ENCODE results near the gene MACROD2.
A peak's percentile ranks its signal among the peaks of the same experiment; 100 is the strongest.

Gene MACROD2

GRCh38 chr20:14488756-14489479 lies 493.6 kb downstream of the MACROD2 start:
- peak; percentile 71 to 75 for DNase-seq

DNA sequence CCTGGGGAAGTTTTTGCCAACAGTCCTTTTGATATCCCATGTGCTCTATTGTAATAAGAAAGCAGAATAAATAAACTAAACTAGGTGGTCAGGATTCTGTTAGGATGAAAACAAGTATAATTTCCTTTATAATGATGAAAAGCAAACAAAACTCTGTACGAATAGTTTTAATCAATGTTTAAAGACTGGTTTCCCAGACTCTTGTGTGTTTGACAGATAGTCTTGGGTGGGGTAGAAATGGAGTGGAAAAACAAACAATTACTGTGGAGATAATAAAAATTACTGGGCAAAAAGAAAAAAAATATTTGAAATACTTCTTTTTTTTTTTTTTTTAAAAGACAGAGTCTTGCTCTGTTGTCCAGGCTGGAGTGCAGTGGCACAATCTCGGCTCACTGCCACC lies 494.2 kb downstream of the MACROD2 start:
- DNase-seq: no peak

DNA sequence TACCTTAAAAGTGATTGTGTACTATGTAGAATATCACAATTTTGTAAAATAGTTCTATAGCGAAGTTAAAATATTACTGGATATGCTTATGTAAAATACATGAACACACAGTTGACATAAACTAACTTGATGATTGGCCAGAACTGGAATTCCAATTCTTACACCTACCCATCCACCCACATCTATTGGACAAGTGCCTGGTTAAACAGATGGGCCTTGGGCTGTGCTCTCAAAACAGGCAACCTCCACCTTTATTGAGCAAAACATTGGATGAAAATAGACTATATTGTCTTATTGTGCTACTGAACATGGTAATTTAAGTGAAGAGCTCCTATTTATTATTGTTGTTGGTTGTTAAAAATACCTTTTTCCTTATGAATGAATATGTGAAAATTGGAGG lies 496.1 kb downstream of the MACROD2 start:
- DNase-seq: no peak

DNA sequence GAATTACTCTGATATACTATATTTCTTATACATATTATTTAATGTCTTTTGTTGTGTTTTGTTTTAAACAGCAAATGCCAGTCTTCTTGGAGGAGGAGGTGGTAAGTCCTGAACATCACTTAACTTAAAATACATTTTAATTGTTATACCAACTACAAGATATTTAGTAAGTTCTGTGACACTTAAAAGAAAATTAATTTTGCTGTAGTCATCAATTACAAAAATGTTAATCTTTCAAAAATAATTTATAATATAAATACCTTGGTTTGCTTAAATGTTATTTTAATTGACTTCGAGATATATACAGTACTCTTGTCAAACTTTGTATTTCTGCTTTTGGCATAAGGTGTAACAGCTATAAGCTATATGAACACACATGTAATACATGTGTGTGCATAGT lies 498.1 kb downstream of the MACROD2 start:
- no peak for DNase-seq

GRCh38 chr20:14494355-14494754 lies 499.0 kb downstream of the MACROD2 start:
- DNase-seq: no peak

DNA sequence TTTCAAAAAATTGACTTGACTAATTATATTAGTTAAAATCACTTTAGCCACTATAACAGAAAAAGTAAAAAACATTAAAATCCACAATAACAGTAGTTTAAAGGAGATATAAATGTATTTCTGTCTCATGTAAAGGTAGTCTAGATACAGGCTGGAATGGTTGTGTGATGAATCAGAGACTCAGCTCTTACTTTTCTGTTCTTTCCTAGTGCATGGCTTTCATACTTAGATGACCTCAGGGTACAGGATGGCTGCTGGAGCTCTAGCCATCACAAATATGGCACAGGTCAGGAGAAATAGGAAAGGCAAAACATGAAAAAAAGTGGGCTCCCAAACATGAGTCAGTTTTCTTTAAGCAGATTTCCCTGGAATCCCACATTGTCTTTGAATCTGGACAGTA lies 499.8 kb downstream of the MACROD2 start:
- DNase-seq: no peak

DNA sequence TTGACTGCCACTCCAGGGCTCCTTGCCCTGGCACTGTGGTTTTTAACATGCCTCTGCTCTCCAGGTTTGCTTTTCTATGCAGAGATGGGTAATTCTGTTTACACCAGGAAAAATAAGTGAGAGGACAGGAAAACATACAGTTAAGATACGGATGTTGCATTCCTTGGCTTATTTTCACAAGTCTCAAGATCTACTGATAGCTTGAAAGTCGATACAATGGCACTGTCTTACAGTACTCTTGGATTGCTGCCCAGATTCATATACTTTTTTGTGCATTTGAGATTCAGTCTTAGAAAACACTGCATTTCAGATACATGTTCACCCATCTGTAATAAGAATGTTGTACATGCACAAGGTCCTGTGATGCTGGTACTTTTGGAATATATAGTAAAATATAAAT lies 501.7 kb downstream of the MACROD2 start:
- DNase-seq: no peak

DNA sequence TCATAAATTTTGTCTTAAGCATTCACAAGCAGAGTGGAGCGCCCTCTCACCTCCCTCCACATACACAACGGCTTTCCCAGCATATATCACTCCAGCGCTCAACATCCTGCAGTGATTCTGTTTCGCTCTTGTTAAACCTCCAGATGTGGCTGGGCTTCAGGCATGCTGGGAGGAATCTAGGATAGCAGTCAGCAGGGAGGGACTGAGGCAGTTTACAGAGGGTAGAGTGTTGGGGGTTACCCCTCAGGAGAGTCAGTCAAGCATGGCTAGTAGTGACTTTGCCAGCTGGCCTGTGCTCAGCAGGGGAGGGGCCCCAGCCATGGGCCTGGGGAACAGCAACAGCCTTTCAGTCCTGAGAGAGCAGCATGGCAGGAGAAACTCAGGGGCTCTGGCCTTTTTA lies 503.5 kb downstream of the MACROD2 start:
- DNase-seq: peak in 1 of 2 experiments; percentile 62

GRCh38 chr20:14505476-14505875 lies 510.2 kb downstream of the MACROD2 start:
- DNase-seq: no peak

- no peak for DNase-seq
Measured at GRCh38 chr20:14507711-14508110, 512.4 kb downstream of the MACROD2 start.

DNA sequence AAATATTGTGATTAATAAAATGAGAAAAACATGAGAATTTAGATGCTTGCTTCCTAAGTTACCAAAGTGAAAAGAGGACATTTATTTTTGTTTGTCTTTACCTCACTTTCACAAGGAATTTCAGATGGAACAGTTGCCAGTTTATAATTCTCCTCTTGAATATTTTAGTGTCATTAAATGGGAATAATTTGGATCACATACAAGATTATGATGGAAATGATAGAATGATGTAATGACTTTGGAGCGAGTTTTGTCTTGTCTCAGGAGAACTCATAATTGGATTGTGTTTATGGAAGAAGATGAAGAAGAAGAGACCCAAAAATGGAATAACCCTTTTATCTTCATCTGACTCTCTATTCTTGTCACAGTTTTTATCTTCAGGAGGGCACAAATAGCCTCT lies 515.0 kb downstream of the MACROD2 start:
- DNase-seq: no peak

DNA sequence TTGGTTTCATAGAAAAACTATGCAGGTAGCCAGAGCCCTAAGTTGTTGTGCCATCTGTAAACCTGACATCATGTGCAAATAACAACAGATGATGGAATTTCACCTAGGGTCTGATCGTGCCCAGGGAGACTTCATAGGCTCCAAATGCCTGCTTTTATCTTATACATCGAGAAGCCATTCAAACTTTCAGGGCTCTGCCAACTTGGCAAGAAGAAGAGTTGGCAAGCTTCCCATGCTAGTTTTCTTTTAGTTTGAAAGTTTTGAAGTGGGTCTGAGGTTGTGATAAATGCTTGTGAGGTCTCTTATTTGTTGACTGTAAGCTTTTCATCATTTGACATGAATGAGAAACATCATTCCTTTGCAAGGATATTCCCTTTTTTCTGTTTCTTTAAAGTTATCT lies 517.5 kb downstream of the MACROD2 start:
- DNase-seq: no peak

GRCh38 chr20:14518648-14519047 lies 523.3 kb downstream of the MACROD2 start:
- DNase-seq: no peak

DNA sequence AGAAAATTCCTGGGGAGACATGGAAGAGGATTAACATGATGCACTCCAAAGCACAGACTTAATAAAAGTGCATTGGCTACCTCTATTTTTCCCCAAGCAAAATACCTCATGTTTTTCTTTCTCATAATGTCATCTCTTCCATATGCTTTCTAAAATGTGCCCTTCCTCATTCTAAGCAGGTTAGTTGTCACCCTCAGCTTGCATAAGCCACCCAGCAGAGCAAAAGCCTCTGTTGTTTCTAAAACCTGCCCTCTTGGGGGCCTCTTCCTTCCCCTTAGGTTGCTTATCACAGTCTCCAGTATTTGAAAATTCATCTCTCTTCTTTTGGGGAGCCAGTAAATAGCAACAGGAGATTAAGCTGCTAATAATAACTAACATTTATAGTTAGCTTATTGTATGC lies 525.7 kb downstream of the MACROD2 start:
- no peak for DNase-seq

GRCh38 chr20:14521436-14521835 lies 526.1 kb downstream of the MACROD2 start:
- DNase-seq: no peak

- DNase-seq: no peak
Measured at GRCh38 chr20:14522595-14522994, 527.3 kb downstream of the MACROD2 start.

DNA sequence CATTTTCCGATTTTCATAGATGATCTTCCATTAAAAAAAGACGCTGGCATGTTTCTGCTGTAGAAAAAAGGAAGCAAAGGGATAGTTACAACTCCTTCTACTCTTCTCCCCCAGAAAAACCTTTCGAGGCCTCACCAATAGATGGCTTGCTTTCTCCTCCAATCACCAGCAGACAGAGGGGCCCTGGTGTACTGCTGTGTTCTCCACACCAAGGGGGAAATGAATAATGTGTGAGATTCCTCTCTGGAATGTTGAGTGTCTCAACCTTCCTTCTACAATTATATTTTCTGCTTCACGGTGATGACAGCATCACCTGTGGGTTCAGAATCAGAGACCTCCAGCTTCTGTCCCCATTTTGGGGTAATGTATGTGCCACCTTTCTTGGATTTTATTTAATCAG lies 527.8 kb downstream of the MACROD2 start:
- DNase-seq: no peak

- DNase-seq: no peak
Measured at GRCh38 chr20:14525426-14525825, 530.1 kb downstream of the MACROD2 start.

GRCh38 chr20:14526891-14527290 lies 531.6 kb downstream of the MACROD2 start:
- no peak for DNase-seq

DNA sequence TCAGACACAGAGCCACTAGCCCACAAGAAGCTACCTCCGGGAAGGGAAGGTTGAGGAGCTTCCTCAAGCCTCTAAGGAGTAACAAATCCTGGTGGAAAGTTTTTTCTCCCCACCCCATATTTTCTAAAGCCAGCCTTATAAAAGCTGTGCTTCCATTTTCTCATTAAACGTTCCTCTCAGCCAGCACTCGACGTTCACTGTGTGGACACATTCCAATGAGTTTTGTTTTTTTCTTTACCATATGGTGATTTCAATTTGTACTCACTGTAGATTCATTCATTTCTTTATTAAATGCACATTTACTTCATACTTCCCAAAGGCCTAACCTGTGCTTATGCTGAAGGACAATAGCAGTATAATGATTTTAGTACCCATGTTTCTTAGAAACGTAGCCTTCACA lies 536.5 kb downstream of the MACROD2 start:
- no peak for DNase-seq

- DNase-seq: no peak
Measured at GRCh38 chr20:14536738-14537137, 541.4 kb downstream of the MACROD2 start.

- no peak for DNase-seq
Measured at GRCh38 chr20:14538433-14538832, 543.1 kb downstream of the MACROD2 start.

- DNase-seq: no peak
Measured at GRCh38 chr20:14543040-14543439, 547.7 kb downstream of the MACROD2 start.

GRCh38 chr20:14544688-14545087 lies 549.4 kb downstream of the MACROD2 start:
- no peak for DNase-seq

DNA sequence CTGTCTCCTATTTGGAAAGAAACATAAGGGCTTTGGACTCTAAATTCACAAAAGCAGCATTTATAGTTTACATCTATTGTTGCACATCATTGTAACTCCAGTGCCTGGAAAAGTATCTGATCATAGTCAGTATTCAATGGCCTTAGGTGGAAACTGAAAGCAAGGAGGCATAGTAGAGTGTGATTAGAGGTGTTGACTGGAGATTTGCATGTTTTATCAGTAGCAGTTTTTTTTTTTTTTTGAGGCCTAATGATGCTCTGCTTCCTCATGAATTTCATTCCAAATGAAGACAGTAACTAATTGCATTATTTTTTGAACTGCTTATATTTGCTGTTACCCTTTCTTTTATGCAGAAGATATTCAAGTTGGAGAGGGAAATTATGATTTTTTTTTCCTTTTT lies 555.3 kb downstream of the MACROD2 start:
- no peak for DNase-seq
